T follicular helper cell (primary cell): Measurements from ENCODE around the gene FBXL16.

Experiments
- DNase-seq: peaks from one replicate; pipeline ENCODE4 v3.0.0-alpha.2; 2020; ENCODE audit warnings: low read depth

Gene FBXL16

DNA sequence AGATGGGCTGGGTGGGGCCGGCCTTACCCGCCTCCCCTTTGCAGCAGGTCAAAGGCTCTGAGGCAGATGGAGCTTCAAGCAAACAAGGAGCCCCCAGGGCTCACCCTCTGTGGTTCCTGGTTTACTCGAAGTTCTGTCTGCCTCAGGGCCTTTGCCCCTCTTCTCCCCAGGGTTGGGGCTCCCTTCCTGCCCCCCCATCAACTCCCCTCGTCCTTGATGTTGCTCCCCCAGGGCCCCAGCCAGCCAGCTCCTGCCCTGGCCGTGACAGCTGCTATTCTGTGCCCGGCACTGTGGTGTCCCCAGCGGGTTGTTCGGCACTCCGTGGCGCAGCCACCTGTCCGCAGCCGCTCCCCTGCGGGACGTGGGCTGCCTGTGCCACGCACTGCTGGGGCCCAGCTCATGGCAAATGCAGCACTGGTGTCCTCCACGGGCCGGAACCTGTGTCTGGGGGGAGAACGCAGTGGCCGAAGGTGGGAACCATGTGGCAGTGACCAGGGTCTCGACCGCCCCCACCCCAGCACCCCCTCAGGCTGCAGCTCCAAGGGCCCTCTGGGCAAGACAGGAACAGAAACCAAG lies 5.0 kb upstream of the FBXL16 start:
- DNase-seq = no peak

DNA sequence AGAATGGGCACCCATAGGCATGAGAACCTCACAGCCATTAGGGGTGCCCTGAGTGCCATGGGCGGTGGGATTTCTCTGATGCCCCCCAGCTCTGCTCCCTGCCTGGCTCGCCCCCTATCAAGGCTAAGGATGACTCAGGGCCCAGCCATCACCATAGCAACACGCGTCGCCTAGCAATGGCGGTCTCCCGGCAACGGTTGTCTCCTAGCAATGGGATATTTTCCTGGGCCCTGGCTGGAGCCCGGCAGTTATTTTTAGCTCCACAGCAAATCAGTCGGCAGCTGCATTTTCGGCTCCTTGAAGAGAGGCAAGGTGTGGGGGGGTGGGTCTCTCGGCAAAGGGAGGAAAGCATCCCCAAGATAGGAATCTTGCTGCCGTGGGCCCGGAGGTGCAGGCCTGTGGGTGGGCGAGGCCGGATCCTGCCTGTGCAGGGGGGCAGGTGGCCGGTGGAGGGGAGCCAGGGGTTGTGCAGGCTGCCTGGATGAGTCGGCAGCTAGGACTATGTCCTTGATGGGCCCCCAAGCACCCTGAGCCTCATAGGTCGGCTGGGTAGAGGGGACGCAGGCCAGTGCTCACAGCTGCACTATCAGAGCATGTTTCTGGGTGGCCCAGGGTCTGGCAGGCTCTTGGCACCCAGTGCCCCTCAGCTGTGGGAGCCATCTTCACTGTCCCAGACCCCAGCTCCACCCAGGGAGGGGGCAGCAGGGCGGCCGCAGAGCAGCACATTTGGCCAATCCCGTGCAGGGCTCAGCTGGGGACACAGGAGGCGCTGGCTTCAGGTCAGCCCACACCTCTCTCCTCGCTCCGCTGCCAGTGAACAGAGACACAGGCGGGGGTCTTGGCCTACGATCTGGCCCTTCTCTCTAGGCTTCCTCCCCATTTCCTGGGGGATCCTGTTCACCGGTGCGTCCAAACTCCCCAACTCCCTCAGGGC lies 4.2 kb upstream of the FBXL16 start:
- no peak for DNase-seq

- no peak for DNase-seq
Observed at GRCh38 chr16:708959-709358, 3.4 kb upstream of the FBXL16 start.

GRCh38 chr16:708019-708418 lies 2.4 kb upstream of the FBXL16 start:
- no peak for DNase-seq

DNA sequence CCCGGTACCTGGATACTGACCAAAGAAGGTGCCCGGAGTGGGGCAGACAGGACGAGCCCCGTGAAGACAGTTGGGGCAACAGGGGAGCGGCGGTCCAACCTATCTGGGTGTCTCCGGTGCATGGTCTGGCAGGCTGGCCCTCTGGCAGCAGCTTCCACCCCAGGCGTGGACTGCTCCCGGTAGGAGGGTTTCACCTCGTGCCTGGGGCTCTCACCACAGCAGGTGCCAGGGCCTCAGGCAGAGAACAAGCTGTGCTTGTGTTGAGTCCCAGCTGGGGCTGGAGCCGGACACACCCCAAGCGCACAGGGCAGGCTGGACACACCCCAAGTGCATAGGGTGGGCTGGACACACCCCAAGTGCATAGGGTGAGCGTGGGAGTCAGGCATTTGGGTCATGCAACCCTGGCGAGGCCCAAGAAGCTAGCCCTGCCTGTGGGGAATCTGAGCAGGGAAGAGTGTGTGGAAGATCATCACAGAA lies 1.5 kb upstream of the FBXL16 start:
- no peak for DNase-seq

DNA sequence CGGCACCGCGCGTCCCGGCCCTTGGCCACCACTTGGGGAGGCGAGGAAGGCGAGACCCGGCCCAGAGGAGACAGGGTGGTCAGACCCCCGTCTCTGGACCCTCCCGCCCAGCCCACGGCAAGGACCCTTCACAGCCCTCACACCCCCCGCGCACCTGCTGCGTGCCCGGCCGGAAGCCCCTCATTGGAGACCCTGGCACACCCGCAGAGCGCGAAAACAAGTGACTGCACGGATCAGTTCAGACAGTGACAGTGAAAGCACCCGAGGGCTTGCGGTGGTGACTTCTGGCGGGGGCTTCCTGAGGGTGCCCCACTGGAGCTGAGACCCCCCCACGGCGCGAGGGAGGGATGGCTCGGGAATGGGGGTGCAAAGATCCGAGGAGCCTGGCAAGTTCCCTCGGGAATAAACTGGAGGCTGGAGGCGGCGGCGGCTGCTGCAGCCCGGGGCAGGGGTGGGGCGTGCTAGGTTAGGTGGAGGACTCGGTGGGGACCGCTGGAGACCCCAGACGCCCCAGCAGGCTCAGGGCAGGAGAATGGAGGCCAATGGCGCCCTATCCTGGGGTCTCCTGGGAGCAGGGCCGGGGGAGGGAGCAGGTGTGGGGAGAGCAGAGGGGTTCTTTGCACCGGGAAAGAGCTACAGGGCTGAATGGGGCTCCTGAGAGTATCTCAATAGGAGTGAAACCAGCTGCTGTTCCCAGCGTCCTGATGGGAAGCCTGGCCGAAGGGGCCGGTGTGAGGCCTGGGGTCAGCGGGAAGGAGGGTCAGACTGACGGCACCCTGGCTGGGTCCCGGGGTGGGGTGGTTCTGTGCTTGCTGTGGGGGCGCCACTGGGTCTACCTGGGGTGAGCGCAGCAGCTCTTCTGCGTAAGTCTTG lies 824 bp upstream of the FBXL16 start:
- no peak for DNase-seq

- no peak for DNase-seq
Observed at GRCh38 chr16:704552-705380, 835 bp downstream of the FBXL16 start.

GRCh38 chr16:704047-704446 lies 1.6 kb downstream of the FBXL16 start:
- DNase-seq = no peak

GRCh38 chr16:703406-703805 lies 2.2 kb downstream of the FBXL16 start:
- no peak for DNase-seq

DNA sequence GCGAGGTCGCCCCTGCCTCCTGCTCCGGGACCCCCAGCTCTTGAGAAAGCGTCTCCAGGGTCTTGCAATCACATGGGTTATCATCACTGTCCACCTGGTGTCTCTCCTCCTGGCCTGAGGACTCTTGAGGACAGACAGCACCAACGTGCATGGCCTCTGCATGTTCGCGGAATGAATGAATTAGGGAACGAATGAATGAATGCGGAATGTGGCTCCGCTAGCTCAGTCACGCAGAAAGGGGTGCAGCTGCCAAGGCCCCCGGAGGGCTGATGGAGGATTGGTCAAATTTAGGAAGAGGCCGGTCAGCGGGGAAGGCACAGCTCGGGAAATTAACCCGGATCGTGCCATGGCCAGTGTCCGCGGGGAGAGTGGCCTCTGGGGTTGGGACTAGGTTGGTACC lies 3.3 kb downstream of the FBXL16 start:
- DNase-seq = no peak

DNA sequence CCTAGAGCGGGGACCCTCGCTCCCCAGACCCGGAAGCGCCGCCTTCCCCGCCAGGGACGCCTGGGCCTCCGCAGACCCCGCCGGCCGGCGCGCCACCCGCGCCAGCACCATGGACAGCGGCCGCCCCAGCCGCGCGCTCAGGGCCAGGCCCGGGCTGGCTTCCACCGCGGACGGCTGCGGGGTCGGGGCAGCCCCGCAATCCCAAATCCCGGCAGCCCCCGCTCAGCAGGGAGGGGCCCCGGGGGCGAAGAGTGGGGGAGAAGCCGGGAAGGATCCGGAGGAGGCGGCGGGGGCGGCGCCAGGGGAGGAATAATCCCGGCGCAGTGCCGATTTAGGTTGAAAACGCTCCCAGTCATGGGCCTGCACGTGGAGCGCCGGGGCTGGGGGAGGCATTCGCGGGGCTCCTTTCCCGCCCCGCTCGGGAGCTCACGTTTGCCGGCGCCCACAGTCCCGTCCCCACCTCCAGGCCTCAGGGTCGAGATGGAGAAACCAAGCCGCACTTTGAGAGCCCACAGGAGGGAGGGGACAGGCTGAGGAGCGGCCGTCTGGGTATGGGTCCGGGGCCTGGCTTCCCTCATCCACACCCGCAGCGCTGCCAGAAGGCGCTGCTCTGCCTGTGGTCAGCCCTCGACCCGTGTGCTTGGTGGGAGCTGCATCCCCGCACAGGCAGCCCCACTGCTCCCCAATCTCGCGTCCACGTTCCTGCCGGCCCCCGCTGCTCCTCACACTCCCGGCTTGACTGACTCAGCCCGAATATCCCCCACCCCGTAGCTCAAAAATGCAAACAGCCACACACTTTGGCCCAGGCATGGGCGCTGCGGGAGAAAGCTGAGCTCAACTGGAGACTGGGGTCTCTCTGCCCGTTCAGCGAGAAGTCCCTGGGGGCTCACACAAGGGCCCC lies 4.7 kb downstream of the FBXL16 start:
- no peak for DNase-seq

GRCh38 chr16:698911-699671 lies 6.5 kb downstream of the FBXL16 start:
- no peak for DNase-seq

- peak; percentile 55 for DNase-seq
Observed at GRCh38 chr16:695355-696089, 10.1 kb downstream of the FBXL16 start.

DNA sequence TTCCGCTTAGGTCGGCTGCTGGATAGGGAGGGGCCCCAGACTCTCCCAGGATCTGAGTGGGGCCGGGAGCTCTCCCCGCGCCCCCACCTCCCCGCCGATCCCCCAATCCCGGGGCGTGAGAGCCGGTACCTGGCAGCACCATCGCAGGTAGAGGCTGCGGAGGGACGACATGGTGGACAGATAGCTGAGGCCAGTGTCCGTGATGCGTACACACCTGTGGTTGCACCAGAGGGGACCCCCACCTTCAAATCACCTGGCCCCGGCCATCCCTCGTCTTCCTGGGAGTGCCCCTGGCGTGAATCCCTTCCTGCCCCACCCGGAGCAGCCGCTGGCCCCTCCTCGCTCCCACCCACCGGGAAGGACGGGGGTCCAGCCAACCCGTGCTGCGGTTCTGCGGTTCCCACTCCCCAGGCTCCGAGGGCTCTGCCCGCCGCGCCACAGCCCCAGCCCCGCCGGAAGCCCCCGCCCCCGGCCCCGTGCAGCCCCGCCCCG lies 10.7 kb downstream of the FBXL16 start:
- no peak for DNase-seq

DNA sequence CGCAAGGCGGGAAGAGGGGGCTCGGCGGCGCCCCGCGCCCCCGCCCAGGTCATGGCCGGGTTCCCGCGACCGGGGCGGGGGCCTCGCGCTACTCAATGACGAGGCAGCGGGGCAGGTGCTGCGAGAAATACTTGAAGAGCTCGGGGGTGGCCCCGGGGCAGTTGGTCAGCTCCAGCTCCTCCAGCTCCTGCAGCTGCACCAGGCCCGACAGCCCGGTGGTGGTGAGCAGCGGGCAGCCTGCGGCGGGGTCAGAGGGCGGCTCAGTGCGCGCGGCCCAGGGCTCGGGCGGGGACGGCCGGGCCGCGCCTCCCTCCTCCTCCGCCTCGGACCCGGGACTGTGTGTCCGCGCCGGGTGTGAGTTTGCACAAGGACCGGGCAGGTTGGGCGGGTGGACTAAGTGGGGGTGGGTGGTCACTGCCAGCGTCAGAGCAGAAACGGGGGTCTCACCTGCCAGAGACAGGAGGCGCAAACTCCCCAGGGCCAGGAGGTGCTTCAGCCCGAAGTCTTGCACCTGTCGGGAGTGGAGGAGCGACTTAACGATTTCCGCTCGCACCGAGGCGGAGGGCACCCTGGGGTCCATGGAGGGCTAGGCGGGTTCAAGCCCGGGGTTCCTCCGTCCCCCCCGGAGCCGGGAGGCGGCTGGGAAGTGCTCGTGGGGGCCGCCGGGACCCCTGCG lies 11.3 kb downstream of the FBXL16 start:
- DNase-seq = no peak

DNA sequence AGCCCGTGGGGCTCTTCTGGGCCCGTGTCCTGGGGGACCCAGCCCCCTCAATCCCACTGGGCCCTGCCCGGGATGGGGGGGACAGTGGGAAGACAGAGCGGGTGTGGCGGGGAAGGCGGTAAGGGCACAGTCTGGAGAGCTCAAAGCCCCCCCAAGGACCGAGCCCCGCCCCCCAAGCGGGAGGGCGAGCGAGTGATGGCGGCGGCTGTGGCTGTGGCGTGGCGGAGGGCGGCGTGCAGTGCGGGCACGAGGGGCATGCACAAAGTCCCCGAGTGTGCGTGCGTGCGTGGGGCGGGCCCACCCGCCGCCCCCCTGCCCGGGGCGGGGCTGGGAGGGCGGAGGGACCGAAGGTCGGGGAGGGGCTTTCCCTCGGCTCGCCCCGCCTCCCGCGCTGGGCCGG lies 11.8 kb downstream of the FBXL16 start:
- no peak for DNase-seq

DNA sequence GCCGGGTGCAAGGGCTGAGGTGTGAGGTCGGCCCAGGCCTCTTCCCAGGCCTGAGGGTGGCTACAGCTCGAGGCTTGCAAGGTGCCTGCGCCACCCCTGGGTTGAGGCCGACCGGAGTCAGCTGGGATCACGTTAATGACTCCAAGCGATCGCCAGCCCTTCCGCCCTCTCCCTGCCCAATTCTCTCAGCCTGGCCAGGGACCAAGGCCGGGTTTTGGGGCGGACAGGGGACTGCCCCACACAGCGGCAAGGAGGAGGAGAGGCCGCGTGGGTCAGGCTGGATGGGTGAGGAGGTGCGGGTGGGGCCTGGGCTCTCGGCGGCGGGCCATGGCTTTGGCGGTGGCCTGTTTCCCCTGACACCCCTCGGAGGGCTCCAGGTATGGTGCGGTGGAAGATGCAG lies 12.2 kb downstream of the FBXL16 start:
- no peak for DNase-seq
